ENCODE results near the gene PPIP5K2.
"Not testable (repeated sequence)": the region's sequence is repeated elsewhere in the genome, so short reads cannot be mapped to it uniquely, and the experiment has no call there.

Gene PPIP5K2

DNA sequence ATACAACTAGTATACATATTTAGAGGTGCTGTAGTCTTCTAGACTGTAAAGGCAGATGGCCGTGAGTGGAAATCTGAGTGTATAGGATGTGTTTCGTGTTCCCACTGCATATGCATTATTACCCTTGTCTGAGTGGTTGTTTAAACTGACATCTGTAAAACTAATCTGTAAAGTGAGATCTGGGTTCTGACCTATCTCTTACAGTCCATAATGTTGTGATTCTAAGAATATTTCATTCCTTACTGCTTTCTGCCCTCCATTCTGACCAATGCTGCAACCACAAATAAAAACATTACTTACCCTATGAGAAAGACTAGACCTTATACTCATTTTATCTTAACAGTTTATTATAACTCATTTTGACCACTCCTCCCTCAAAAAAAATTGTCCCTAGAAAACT lies 90.9 kb downstream of the PPIP5K2 start:
- no peak for DNase-seq

- DNase-seq, result no peak
Measured at GRCh38 chr5:103211576-103212561, 91.8 kb downstream of the PPIP5K2 start.

DNA sequence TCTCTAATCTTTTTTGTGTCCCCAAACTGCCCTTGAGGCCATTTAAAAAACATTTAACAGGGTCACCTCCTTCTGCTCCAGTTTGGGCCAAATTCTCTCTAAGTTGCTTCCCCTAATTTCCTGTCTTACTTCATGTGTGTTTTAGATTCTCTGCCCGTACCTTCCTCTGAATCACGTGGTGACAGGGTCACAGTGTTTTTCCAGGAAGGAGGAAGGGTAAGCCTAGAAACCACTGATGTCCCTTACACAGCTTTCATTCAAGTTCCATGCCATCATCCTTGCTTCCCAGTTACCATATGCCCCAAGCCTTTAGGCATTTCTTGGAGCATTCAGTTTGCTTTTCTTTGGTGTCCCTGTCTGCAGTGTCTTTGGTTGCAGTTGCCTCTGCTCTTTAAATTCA lies 96.0 kb downstream of the PPIP5K2 start:
- no peak for DNase-seq

DNA sequence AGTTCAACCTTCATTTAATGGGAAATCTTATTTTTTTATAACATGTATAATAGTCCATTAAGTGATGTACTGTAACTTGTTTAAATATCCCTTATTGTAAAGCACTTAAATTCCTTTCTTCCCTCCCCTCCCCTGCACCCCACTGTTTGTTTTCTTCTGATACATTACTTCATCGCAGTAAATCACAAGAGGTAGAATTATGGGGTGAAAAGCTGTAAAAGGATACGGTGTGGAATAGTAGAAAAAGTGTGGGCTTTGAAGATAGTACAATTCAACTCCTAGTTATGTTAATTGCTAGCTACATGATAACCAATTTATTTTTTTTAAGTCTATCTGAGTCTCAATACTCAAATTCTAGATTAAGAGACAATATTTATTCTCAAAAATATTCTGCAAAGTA lies 96.6 kb downstream of the PPIP5K2 start:
- DNase-seq, result no peak

- DNase-seq, result no peak
Measured at GRCh38 chr5:103217101-103217500, 97.0 kb downstream of the PPIP5K2 start.

DNA sequence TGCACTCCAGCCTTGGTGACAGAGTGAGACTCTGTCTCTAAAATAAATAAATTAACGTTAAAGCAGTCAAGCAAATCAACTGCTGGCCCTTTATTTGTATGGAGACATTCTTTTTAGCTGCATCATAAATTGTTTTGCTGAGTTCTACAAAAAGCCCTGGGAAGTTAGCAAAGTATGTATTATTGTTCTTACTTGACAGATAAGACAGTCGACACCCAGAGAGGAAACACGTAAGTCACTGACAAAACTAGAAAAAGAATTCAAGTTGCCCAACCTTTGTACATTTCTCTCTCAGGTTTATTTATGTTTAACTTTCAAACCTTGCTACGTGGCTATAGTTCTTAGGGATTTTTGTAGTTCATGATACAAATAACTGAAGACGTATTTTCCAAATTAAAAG lies 98.1 kb downstream of the PPIP5K2 start:
- DNase-seq, result no peak

DNA sequence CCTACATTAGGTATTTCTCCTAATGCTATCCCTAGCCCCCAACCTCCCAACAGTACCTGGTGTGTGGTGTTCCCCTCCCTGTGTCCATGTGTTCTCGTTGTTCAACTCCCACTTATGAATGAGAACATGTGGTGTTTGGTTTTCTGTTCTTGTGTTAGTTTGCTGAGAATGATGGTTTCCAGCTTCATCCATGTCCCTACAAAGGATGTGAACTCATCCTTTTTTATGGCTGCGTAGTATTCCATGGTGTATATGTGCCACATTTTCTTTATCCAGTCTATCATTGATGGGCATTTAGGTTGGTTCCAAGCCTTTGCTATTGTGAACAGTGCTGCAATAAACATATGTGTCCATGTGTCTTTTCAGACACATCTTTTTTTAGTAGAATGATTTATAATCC lies 99.0 kb downstream of the PPIP5K2 start:
- not testable (repeated sequence) for DNase-seq

DNA sequence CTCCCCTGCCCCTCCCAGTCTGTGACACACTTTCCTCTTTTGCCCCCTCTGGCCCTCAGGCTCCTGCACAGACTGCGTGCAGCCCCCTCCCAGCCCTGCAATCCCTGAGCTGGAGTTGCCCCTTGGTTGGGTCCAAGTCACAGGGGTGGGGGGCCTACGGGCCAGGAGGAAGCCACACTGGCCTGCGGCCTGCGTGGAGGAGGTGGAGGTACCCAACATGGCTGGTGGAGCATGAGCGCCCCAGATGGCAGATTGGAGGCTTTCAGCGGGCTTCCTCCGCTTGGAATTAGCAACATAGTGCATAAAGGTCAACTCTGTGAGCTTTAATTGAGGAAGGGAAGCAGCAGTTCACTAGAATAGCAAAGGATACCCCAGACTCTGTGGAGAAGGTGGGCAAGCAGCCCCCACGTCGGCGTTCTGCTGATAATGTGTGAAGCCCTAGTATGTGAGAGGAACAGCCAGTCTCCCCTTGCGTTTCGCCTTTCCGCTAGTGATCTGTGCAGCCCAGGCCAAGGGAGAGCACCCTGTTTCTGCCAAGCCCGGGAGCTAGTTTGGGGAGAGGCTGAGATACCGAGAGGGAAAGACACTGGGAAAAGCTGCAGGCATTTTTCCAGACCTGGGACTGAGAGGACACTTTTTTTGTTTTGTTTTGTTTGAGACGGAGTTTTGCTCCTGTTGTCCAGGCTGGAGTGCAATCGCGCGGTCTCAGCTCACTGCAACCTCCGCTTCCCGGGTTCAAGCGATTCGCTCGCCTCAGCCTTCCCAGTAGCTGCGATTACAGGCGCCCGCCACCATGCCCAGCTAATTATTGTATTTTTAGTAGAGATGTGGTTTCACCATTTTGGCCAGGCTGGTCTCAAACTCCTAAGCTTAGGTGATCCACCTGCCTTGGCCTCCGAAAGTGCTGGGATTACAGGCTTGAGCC lies 103.2 kb downstream of the PPIP5K2 start:
- DNase-seq, result no peak

GRCh38 chr5:103224118-103224893 lies 104.2 kb downstream of the PPIP5K2 start:
- no peak for DNase-seq

DNA sequence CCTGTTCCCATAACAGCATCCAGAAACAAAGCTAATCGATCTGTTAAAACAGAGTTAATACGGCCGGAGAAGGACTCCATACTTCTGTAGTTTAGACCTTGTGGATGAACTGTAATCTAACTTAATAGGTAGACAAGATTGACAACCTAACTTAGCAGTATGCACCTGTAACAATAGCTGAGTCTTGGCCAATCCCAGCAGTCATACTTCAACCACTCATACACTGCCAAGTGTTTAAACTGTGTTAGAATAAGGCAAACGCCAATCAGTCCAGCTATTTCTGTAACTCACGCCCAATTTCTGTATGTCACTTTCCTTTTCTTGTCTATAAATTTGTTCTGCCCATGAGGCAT lies 104.8 kb downstream of the PPIP5K2 start:
- DNase-seq, result no peak

DNA sequence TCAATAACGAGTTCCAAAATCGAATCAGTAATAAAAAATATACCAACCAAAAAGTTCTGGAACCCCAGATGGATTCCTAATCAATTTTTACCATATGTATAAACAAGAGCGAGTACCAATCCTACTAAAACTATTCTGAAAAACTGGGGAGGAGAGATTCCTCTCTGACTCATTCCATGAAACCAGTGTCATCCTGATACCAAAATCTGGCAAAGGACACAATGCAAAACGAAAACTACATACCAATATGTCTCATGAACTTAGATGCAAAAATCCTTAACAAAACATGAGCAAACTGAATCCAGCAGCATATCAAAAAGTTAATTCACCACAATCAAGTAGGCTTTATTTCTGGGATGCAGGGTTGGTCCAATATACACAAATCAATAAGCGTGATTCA lies 108.0 kb downstream of the PPIP5K2 start:
- DNase-seq, result no peak

DNA sequence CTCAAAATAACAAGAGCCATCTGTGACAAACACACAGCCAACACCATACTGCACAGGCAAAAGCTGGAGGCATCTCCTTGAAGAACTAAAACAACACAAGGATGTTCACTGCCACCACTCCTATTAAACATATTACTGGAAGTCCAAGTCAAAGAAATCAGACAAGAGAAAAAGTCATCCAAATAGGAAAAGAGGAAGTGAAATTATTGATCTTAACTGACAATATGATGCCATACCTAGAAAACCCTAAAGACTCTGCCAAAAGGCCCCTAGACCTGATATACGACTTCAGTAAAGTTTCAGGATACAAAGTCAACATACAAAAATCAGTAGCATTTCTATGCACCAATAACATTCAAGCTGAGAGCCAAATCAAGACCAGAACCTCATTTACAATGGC lies 108.5 kb downstream of the PPIP5K2 start:
- no peak for DNase-seq

DNA sequence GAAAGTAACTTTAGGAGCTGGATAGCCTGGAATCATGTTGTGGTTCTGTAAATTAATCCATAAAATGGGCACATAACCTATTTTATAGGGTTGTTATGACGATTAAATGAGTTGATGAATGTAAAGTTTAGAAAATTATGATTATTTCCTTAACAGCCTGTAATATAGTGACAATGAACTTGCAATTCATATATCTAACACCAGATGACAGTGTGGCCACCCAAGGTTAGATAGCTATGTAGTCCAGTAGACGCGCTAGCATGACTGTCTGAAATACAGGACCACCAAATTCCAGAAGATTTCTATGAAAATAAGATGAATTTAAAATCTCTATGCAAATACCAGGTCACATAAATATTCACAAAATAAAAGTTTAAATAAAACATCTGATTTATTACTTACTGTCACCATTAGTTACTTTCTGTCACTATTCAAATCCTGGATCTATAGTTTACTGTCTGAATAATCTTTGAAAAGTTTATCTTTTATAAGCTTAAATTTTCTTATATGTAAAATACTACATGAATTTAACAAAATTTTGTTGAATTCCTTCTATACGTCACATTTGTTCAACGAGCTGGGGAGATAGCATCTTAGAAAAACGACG lies 112.4 kb downstream of the PPIP5K2 start:
- DNase-seq, result no peak

DNA sequence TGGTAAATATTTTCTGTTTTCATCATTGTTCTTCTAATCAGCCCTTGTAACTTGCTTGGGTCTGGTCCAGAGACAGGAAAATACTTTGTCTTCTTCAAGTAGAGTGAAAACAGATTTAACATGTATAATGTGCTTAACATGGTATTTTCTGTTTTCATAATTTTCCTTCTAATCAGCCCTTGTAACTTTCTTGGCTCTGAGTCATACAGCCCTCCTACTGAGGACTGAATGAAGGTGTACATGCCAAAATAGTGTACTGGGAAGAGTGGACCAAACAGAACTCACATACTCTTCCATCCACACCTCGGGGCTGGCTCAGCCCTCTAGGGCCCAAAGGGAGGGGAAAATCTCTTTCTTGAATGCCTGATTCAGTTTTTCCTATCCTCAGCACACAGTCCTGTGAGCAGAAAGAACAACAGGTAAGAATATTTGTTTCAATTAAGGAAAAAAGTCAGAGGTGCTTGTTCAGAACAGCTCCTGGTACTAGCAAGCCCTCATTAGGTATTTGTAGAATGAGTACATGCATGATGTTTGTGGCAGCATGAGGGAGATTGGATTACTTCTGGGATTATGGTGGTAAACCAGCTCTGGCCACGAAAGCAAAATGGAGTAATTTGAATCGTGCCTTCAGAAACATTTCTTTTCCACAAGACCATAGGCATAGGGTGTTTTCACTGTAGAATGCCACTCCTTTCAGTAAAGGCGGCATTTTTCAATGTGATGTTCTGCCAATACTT lies 114.3 kb downstream of the PPIP5K2 start:
- DNase-seq, result no peak

DNA sequence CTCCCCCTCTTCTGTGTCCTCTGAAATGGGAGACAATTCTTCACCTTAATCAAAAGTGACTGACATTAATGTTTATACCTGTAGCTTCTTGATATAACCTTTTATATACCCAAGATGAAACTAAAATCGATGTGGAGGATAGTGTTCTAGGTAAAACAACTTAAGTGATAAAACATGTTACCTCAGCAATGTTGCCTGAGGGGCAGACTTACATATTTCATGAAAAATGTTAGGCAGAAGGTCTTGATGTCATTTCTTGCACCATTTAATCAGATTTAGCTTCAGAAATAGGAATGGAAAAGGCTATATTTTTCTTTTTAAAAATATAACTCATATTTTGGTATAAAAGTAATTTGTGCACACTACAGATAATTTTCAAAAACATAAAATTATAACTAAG lies 115.8 kb downstream of the PPIP5K2 start:
- DNase-seq, result no peak

- no peak for DNase-seq
Measured at GRCh38 chr5:103237778-103238177, 117.7 kb downstream of the PPIP5K2 start.

DNA sequence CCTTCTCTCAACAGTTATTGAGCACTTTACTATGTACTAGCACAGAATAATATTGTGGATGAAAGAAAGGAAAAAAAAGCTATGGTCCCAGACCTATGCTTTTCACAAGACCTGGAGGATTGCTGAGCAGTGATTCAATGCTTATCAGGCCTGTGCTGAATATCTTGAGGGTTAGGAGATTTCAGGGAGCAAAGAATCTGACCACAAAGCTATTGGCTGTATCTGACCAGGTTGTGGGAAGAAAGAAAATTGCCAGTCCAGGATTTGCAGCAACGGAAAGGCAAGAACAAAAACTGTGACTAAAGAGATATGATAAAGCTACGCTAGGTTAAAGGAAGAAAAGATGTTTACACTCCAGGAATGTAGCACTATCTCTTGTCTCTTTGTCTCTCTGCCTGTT lies 123.6 kb downstream of the PPIP5K2 start:
- DNase-seq, result no peak

DNA sequence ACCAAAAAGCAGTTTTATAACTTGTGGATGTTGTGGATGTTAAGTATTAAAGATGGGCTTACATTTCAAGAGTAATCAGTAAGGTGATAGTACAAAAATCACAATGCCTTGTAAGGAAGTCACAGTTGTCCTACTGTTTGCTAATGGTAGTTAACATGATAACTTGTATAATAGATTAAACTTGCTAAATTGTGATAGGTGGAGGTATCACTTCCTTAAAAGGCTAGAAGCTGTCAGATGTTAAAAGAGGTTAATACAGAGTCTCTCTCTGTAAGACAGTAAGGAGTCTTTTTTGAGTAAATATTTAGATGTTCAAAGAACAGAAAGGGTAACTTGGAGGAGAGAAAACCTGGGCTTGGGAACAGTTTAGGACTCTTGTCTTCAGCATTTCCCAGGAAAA lies 124.3 kb downstream of the PPIP5K2 start:
- DNase-seq, result no peak

DNA sequence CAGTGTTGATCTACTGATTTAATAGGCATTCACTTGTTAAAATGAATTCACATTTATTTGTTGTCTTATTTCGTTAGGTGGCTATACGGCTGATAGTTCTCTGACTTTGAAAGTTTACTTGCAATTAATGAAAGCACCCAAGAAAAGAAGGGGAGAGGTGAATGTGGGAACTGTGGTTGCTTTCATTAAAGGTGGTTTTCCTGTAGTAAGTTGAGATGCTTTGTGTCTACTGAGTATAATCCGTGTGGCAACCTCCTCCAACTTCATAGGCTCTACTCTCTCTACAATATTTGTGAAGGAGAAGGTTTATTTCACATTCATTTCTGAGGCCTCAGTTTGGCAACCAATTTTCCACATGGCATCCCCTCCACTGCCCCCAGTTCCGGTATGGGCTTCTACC lies 125.7 kb downstream of the PPIP5K2 start:
- no peak for DNase-seq

GRCh38 chr5:103247118-103247517 lies 127.0 kb downstream of the PPIP5K2 start:
- DNase-seq, result no peak

GRCh38 chr5:103249068-103249467 lies 129.0 kb downstream of the PPIP5K2 start:
- DNase-seq, result no peak

DNA sequence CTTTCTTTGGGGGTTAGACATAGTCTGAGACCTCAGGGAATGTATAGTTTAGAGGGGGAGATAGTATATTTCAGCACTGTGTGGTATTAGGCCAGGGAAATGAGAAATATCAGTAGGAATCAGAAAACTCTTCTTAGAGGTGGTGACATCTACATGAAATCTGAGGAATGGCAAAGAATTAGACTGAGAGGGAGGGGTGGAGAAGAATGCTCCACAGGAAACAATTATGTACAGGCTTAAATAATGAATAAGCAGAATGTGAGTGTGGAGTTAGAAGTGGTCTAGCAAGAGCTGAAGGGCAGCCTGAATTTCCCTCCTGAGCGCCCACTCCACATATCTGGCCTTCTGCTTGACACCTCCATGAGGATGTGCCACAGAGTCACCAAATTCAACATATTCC lies 134.8 kb downstream of the PPIP5K2 start:
- DNase-seq, result no peak
